Natural killer cell (primary cell): ENCODE results near the gene ADAMTS14. TPM values are rescaled to one million over a fixed set of nuclear protein-coding genes. Genes with fewer than 3 reads are reported as not detected.

Experiments
- ATAC-seq, 3 donors: fragments of 150-1000 bp in 2 of 3; fragments of 200-7000 bp in 1 of 3; cut with Tn5 transposase; 1 replicate in 1 of 3; 2 replicates in 2 of 3; pipeline ENCODE4 v1.10.0; 2021; ENCODE audit warnings: mild to moderate bottlenecking in 2 of 3, moderate library complexity in 2 of 3
- DNase-seq, 2 donors: peaks; one replicate each; pipeline versions ENCODE4 v3.0.0 to v3.0.0-alpha.2; 2013 to 2021; ENCODE audit warnings: mixed read lengths in 1 of 2
- H3K27ac ChIP-seq: one replicate; pipeline ENCODE4 v1.5.1; 2013; ENCODE audit warnings: mild to moderate bottlenecking, low read length
- H3K27me3 ChIP-seq: one replicate; pipeline ENCODE4 v1.6.1; 2013; ENCODE audit warnings: low read length; ENCODE audit not compliant: control insufficient read depth, insufficient read depth
- H3K36me3 ChIP-seq: one replicate; pipeline ENCODE4 v1.6.1; 2013; ENCODE audit warnings: low read length; ENCODE audit not compliant: control insufficient read depth, insufficient read depth
- H3K4me1 ChIP-seq: one replicate; pipeline ENCODE4 v1.6.1; 2013; ENCODE audit warnings: low read length; ENCODE audit not compliant: control insufficient read depth, insufficient read depth
- H3K4me3 ChIP-seq: one replicate; pipeline ENCODE4 v1.5.1; 2013; ENCODE audit warnings: low read length
- H3K9me3 ChIP-seq: one replicate; pipeline ENCODE4 v1.6.1; 2013; ENCODE audit warnings: low read length; ENCODE audit not compliant: control insufficient read depth, insufficient read depth
- H3K27ac Mint-ChIP-seq, 2 donors: one replicate each; pipeline ENCODE4 v1.8.0; 2022; ENCODE audit warnings: mild to moderate bottlenecking in 2 of 2, mixed read lengths in 2 of 2, moderate library complexity in 1 of 2
- H3K27me3 Mint-ChIP-seq, 2 donors: one replicate each; pipeline ENCODE4 v1.8.0; 2022; ENCODE audit warnings: low read depth in 2 of 2, mixed read lengths in 2 of 2
- H3K36me3 Mint-ChIP-seq: one replicate; pipeline ENCODE4 v1.8.0; 2022; ENCODE audit warnings: mixed read lengths
- H3K4me1 Mint-ChIP-seq, 2 donors: one replicate each; pipeline ENCODE4 v1.8.0; 2022; ENCODE audit warnings: mixed read lengths in 2 of 2
- H3K4me3 Mint-ChIP-seq: one replicate; pipeline ENCODE4 v1.8.0; 2022; ENCODE audit warnings: mild to moderate bottlenecking, moderate library complexity, mixed read lengths
- H3K9me3 Mint-ChIP-seq, 2 donors: one replicate each; pipeline ENCODE4 v1.8.0; 2022; ENCODE audit warnings: mixed read lengths in 2 of 2
- CTCF ChIP-seq: fragments of 200-600 bp; IDR thresholded peaks from one replicate; pipeline ENCODE4 v1.8.0; 2022; ENCODE audit warnings: antibody characterized with exemption
- WGBS: methylation state at CpG from one replicate; pipeline ENCODE4 v1.1.7; 2013; ENCODE audit warnings: missing lambda C conversion rate; ENCODE audit not compliant: insufficient coverage; 5-methylcytosine and 5-hydroxymethylcytosine counted together
- intact Hi-C: fragments of 100-400 bp; cut with micrococcal nuclease; formaldehyde crosslinking; loops from one replicate; pipeline ENCODE4 v1.14.2; 2022
- total RNA-seq, 4 donors: library from RNA; stranded (reverse); fragments of 120-200 nt in 1 of 4; gene quantifications; one replicate each; pipeline versions ENCODE4 v1.2.3 to v1.2.4, GENCODE V29; 2013 to 2022

Gene ADAMTS14
- total RNA-seq, 3 donors from 2014 or later (not counting 1 experiment from before 2014, with no cell fraction given), result 0.70 to 1.5 (median 1.1) TPM

- no peaks in the 10 kb centered on the region for H3K27me3 Mint-ChIP-seq
- no peaks in the 10 kb centered on the region for H3K9me3 ChIP-seq
- H3K9me3 Mint-ChIP-seq, result no peaks in the 10 kb centered on the region
- intact Hi-C loops, result no loop called here
- no peaks in the 10 kb centered on the region for H3K27me3 ChIP-seq
- H3K4me3 ChIP-seq, result no peak overlapping the region
- 95% methylated on average over 15 of the region's 15 CpGs for WGBS
- DNase-seq, result no peak
- no peaks in the 10 kb centered on the region for H3K36me3 ChIP-seq
- H3K4me1 ChIP-seq, result no peaks in the 10 kb centered on the region
- no peak overlapping the region for H3K27ac Mint-ChIP-seq
- H3K4me3 Mint-ChIP-seq, result no peak overlapping the region
- no peak for ATAC-seq
- H3K27ac ChIP-seq, result no peak overlapping the region
- no peak for TF ChIP-seq CTCF
- peaks cover 0 to 5% of the 10 kb centered on the region in 2 donors for H3K4me1 Mint-ChIP-seq
- no peaks in the 10 kb centered on the region for H3K36me3 Mint-ChIP-seq
These were observed 30.0 kb downstream of the ADAMTS14 start for GRCh38 chr10:70702190-70702763.

GRCh38 chr10:70704211-70704610 lies 31.9 kb downstream of the ADAMTS14 start:
- Histone ChIP-seq H3K36me3 (no peaks in the 10 kb centered on the region), H3K9me3 (no peaks in the 10 kb centered on the region), H3K27me3 (no peaks in the 10 kb centered on the region), H3K4me1 (no peaks in the 10 kb centered on the region), H3K4me3 (no peak overlapping the region), H3K27ac (no peak overlapping the region)
- H3K4me1 Mint-ChIP-seq, result peaks cover 0 to 5% of the 10 kb centered on the region in 2 donors
- WGBS, result 80% methylated on average over 5 of the region's 5 CpGs
- no peak for ATAC-seq
- no peak overlapping the region for H3K27ac Mint-ChIP-seq
- H3K4me3 Mint-ChIP-seq, result no peak overlapping the region
- H3K36me3 Mint-ChIP-seq, result no peaks in the 10 kb centered on the region
- intact Hi-C loops, result no loop called here
- no peak for TF ChIP-seq CTCF
- DNase-seq, result no peak
- no peaks in the 10 kb centered on the region for H3K9me3 Mint-ChIP-seq
- H3K27me3 Mint-ChIP-seq, result no peaks in the 10 kb centered on the region

DNA sequence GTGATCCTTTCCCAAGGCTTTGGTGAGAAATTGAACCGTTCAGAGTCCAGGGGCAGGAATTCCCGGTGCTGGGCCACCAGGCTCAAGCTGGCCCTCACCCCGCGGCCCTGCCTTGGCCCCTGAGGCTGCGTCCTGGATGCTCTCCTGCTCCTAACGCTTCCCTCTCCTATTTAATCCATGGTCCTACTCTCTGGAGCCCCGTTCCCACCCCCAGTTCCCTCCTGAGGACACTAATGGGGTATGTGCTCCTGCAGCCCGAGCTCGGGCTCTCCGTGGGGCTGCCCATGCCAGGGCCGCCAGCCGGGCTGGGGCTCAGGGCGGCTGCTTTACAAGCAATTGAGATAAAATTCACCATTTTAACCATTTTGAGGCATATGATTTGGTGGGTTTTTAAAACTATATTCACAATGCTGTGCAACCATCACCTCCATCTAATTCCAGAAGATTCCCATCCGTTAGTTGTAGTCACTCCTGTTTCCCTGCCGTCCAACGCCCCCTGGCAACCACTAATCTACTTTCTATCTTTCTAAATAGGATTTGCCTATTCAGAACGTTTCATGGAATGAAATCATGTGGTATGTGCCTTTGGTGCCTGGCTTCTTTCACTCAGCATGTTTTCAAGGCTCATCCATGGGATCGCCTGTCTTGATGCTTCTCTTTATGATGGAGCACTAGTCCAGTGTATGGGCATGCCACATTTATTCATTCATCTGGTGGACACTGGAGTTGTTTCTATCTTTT lies 33.0 kb downstream of the ADAMTS14 start:
- H3K27ac Mint-ChIP-seq, result no peak overlapping the region
- intact Hi-C loops, result no loop called here
- H3K9me3 ChIP-seq, result no peaks in the 10 kb centered on the region
- no peaks in the 10 kb centered on the region for H3K27me3 Mint-ChIP-seq
- no peaks in the 10 kb centered on the region for H3K27me3 ChIP-seq
- no peak for DNase-seq
- no peak overlapping the region for H3K4me3 Mint-ChIP-seq
- H3K4me1 Mint-ChIP-seq, result no peaks in the 10 kb centered on the region
- H3K4me1 ChIP-seq, result no peaks in the 10 kb centered on the region
- no peak for ATAC-seq
- H3K36me3 ChIP-seq, result no peaks in the 10 kb centered on the region
- H3K36me3 Mint-ChIP-seq, result no peaks in the 10 kb centered on the region
- TF ChIP-seq CTCF, result no peak
- no peaks in the 10 kb centered on the region for H3K9me3 Mint-ChIP-seq
- WGBS, result 92% methylated on average over 18 of the region's 18 CpGs
- no peak overlapping the region for H3K4me3 ChIP-seq
- no peak overlapping the region for H3K27ac ChIP-seq
